H1 (cell line): ENCODE data around the gene MMP7. TPM values are rescaled to one million over a fixed set of nuclear protein-coding genes. Genes with fewer than 3 reads are reported as not detected.

Experiments used
- CTCF ChIA-PET: fragments of 300-600 bp; sonication (Branson Sonifier 250); formaldehyde crosslinking; loops from one replicate; lab custom pipeline; 2021; ENCODE audit not compliant: partially characterized antibody; lab: Charles Lee
- POLR2A ChIA-PET: fragments of 300-600 bp; sonication (Branson Sonifier 250); formaldehyde crosslinking; loops from one replicate; lab custom pipeline; 2021; ENCODE audit warnings: inconsistent platforms; ENCODE audit not compliant: partially characterized antibody; lab: Charles Lee
- DNase-seq, 2 experiments: peaks; one replicate each; pipeline versions ENCODE4 v3.0.0 to v3.0.0-alpha.2; 2010 to 2022; ENCODE audit warnings: low spot score in 2 of 2, low read depth in 1 of 2, mixed read lengths in 1 of 2
- FAIRE-seq: peaks from 2 replicates; lab custom pipeline; 2011; peaks lifted over from hg19 to GRCh38; lab: Jason Lieb, UNC
- H2AFZ ChIP-seq: 2 replicates; pipeline ENCODE4 v1.8.1; 2012; ENCODE audit warnings: low read length, inconsistent platforms
- H2AK5ac ChIP-seq: 2 replicates; pipeline ENCODE4 v1.6.1; 2013; ENCODE audit warnings: low read depth, low read length
- H2BK120ac ChIP-seq: replicated peaks from 2 replicates; pipeline ENCODE3; 2013; ENCODE audit warnings: low read depth, low read length, inconsistent platforms
- H2BK12ac ChIP-seq: 2 replicates; pipeline ENCODE4 v1.6.1; 2013; ENCODE audit warnings: low read depth, low read length
- H2BK15ac ChIP-seq: 2 replicates; pipeline ENCODE4 v1.6.1; 2013; ENCODE audit warnings: low read length
- H2BK20ac ChIP-seq: 2 replicates; pipeline ENCODE4 v1.6.1; 2013; ENCODE audit warnings: low read length
- H2BK5ac ChIP-seq: 2 replicates; pipeline ENCODE4 v1.6.1; 2013; ENCODE audit warnings: low read depth, low read length
- H3K14ac ChIP-seq: 2 replicates; pipeline ENCODE4 v1.6.1; 2013; ENCODE audit warnings: inconsistent platforms; ENCODE audit not compliant: insufficient read length
- H3K18ac ChIP-seq: 2 replicates; pipeline ENCODE4 v1.6.1; 2013; ENCODE audit warnings: low read length; ENCODE audit errors: extremely low read depth
- H3K23ac ChIP-seq: 2 replicates; pipeline ENCODE4 v1.6.1; 2013; ENCODE audit warnings: inconsistent platforms; ENCODE audit not compliant: insufficient read length
- H3K23me2 ChIP-seq: 2 replicates; pipeline ENCODE4 v1.6.1; 2013; ENCODE audit warnings: low read depth, low read length
- H3K27ac ChIP-seq: 2 replicates; pipeline ENCODE4 v1.6.1; 2011; ENCODE audit warnings: low read depth, low read length, inconsistent platforms
- H3K27me3 ChIP-seq, 4 experiments: replicated peaks in 1 of 4; 1 replicate in 1 of 4; 2 replicates in 3 of 4; pipeline versions ENCODE4 v1.6.1 to v1.8.1; 2011 to 2013; ENCODE audit warnings: low read length in 3 of 4, mild to moderate bottlenecking in 3 of 4, inconsistent platforms in 2 of 4, mixed read lengths in 2 of 4, moderate library complexity in 1 of 4; ENCODE audit not compliant: control insufficient read depth in 3 of 4, insufficient read depth in 3 of 4; ENCODE audit errors: extremely low read depth in 1 of 4
- H3K36me3 ChIP-seq, 4 experiments: 2 replicates each; pipeline versions ENCODE4 v1.6.1 to v1.8.1; 2011 to 2013; ENCODE audit warnings: mild to moderate bottlenecking in 4 of 4, low read length in 3 of 4, moderate library complexity in 2 of 4, control low read depth in 1 of 4, inconsistent platforms in 1 of 4; ENCODE audit not compliant: insufficient read depth in 4 of 4, control insufficient read depth in 2 of 4
- H3K4ac ChIP-seq: replicated peaks from 2 replicates; pipeline ENCODE3; 2013; ENCODE audit warnings: low read length, low read depth, mixed read lengths, inconsistent platforms; ENCODE audit not compliant: insufficient read length
- H3K4me1 ChIP-seq, 4 experiments: replicated peaks in 1 of 4; 1 replicate in 1 of 4; 2 replicates in 3 of 4; pipeline versions ENCODE4 v1.6.1 to v1.8.1; 2011 to 2013; ENCODE audit warnings: low read length in 3 of 4, inconsistent platforms in 2 of 4, mixed read lengths in 1 of 4; ENCODE audit not compliant: insufficient read depth in 4 of 4, control insufficient read depth in 3 of 4
- H3K4me2 ChIP-seq, 2 experiments: 2 replicates each; pipeline versions ENCODE4 v1.6.1 to v1.8.1; 2011 to 2013; ENCODE audit warnings: low read depth in 2 of 2, low read length in 2 of 2, control low read depth in 1 of 2, inconsistent platforms in 1 of 2, mild to moderate bottlenecking in 1 of 2; ENCODE audit not compliant: insufficient read depth in 1 of 2
- H3K4me3 ChIP-seq, 4 experiments: fragments of 200-600, 300-600 bp in 1 of 4; sonication (generic), shearing (Covaris generic), sonication (Bioruptor Twin) in 1 of 4; 2 replicates each; pipeline versions ENCODE4 v1.5.1 to v1.8.1; 2011 to 2016; ENCODE audit warnings: low read length in 4 of 4, low read depth in 3 of 4, control low read depth in 2 of 4, inconsistent platforms in 2 of 4, mild to moderate bottlenecking in 2 of 4, mixed read lengths in 1 of 4, moderate library complexity in 1 of 4; ENCODE audit not compliant: insufficient read depth in 2 of 4; ENCODE audit errors: extremely low read depth in 1 of 4
- H3K56ac ChIP-seq: replicated peaks from 2 replicates; pipeline ENCODE3; 2013; ENCODE audit warnings: low read depth, mild to moderate bottlenecking, mixed read lengths, low read length, inconsistent platforms; ENCODE audit not compliant: insufficient read length
- H3K79me1 ChIP-seq: 2 replicates; pipeline ENCODE4 v1.6.1; 2013; ENCODE audit warnings: low read depth, low read length, control low read depth
- H3K79me2 ChIP-seq, 2 experiments: 2 replicates each; pipeline versions ENCODE4 v1.6.1 to v1.8.1; 2012 to 2013; ENCODE audit warnings: low read length in 2 of 2, mild to moderate bottlenecking in 2 of 2, inconsistent platforms in 1 of 2; ENCODE audit not compliant: insufficient read depth in 2 of 2, control insufficient read depth in 1 of 2
- H3K9ac ChIP-seq, 4 experiments: replicated peaks in 1 of 4; 1 replicate in 1 of 4; 2 replicates in 3 of 4; pipeline versions ENCODE4 v1.6.1 to v1.8.1; 2011 to 2013; ENCODE audit warnings: low read depth in 3 of 4, low read length in 3 of 4, control low read depth in 2 of 4, mild to moderate bottlenecking in 2 of 4, moderate library complexity in 2 of 4, inconsistent platforms in 1 of 4; ENCODE audit errors: extremely low read depth in 1 of 4
- H3K9me3 ChIP-seq, 2 experiments: 2 replicates each; pipeline versions ENCODE4 v1.6.1 to v1.8.1; 2012 to 2013; ENCODE audit warnings: mild to moderate bottlenecking in 2 of 2, moderate library complexity in 2 of 2, control low read depth in 1 of 2, inconsistent platforms in 1 of 2, low read depth in 1 of 2, low read length in 1 of 2, mixed read lengths in 1 of 2; ENCODE audit not compliant: insufficient read depth in 2 of 2
- H4K20me1 ChIP-seq, 2 experiments: replicated peaks in 1 of 2; 2 replicates each; pipeline versions ENCODE3 to v1.8.1; 2011 to 2013; ENCODE audit warnings: inconsistent platforms in 2 of 2, low read length in 2 of 2, mild to moderate bottlenecking in 1 of 2; ENCODE audit not compliant: insufficient read depth in 2 of 2, control insufficient read depth in 1 of 2
- H4K5ac ChIP-seq: 2 replicates; pipeline ENCODE4 v1.6.1; 2013; ENCODE audit warnings: low read length, low read depth, mixed read lengths, inconsistent platforms; ENCODE audit not compliant: insufficient read length
- H4K8ac ChIP-seq: 2 replicates; pipeline ENCODE4 v1.8.0; 2013; ENCODE audit warnings: mild to moderate bottlenecking, moderate library complexity, low read length, inconsistent platforms; ENCODE audit not compliant: insufficient read depth; ENCODE audit errors: extremely low read depth
- H4K91ac ChIP-seq: replicated peaks from 2 replicates; pipeline ENCODE3; 2013; ENCODE audit warnings: low read length, mixed read lengths, inconsistent platforms; ENCODE audit not compliant: insufficient read length
- CTCF ChIP-seq, 3 experiments: IDR thresholded peaks; 1 replicate in 2 of 3; 2 replicates in 1 of 3; pipeline versions ENCODE4 v1.5.1 to v1.6.1; 2011; ENCODE audit warnings: low read length in 3 of 3, mild to moderate bottlenecking in 3 of 3, inconsistent platforms in 2 of 3, low read depth in 1 of 3, moderate library complexity in 1 of 3; ENCODE audit not compliant: insufficient read depth in 1 of 3; ENCODE audit errors: control extremely low read depth in 1 of 3
- JUN ChIP-seq: IDR thresholded peaks from 2 replicates; pipeline ENCODE4 v1.6.1; 2011; ENCODE audit warnings: low read depth, mild to moderate bottlenecking, improper control_type of control experiment, low read length
- POLR2A ChIP-seq, 2 experiments: IDR thresholded peaks; 1 replicate in 1 of 2; 2 replicates in 1 of 2; pipeline ENCODE4 v1.6.1; 2011; ENCODE audit warnings: low read depth in 2 of 2, low read length in 2 of 2, mild to moderate bottlenecking in 2 of 2; ENCODE audit errors: control extremely low read depth in 1 of 2
- RAD21 ChIP-seq, 2 experiments: IDR thresholded peaks in 1 of 2; conservative IDR thresholded peaks in 1 of 2; 2 replicates each; pipeline ENCODE4 v1.6.1; 2011; ENCODE audit warnings: low read depth in 2 of 2, low read length in 2 of 2, improper control_type of control experiment in 1 of 2, inconsistent platforms in 1 of 2, mild to moderate bottlenecking in 1 of 2, moderate library complexity in 1 of 2
- WGBS, 2 experiments: shearing (Covaris generic) in 1 of 2; methylation state at CpG; one replicate each; pipeline versions ENCODE4 v1.1.6 to v1.1.7; 2013 to 2015; ENCODE audit warnings: low lambda C conversion rate in 2 of 2, mixed read lengths in 2 of 2, inconsistent platforms in 1 of 2, low coverage in 1 of 2, missing lambda C conversion rate in 1 of 2; ENCODE audit not compliant: insufficient replicate concordance in 2 of 2, insufficient coverage in 1 of 2, insufficient read length in 1 of 2; ENCODE audit errors: extremely low coverage in 1 of 2, missing lambda C conversion rate in 1 of 2; 5-methylcytosine and 5-hydroxymethylcytosine counted together
- polyA plus RNA-seq, 7 experiments: library from polyadenylated mRNA; depleted of rRNA in 3 of 7; stranded (reverse) in 5 of 7; unstranded in 2 of 7; fragments of >200 nt in 5 of 7; fragments of 200-250 nt in 2 of 7; gene quantifications; 1 replicate in 5 of 7; 2 replicates in 1 of 7; 4 replicates in 1 of 7; pipeline versions ENCODE4 v1.2.1 to v1.2.3, GENCODE V29; 2011 to 2013; ENCODE audit warnings: missing spikeins in 2 of 7, mixed read lengths in 2 of 7
- total RNA-seq: library from RNA; stranded (reverse); fragmentation: NEBNext Ultra II Directional; extraction: Animal tissue kit (Norgen Biotek cat#: 25700); gene quantifications from 2 replicates; pipeline ENCODE4 v1.2.1, GENCODE V29; 2021

MMP7 gene
- total and polyA plus RNA-seq, 2 of the 8 experiments (the other 6 are each of a cell fraction or from before 2014, with no cell fraction given), result not detected

GRCh38 chr11:102486584-102486983 is 44.0 kb downstream of the MMP7 start:
- FAIRE-seq, result no peak
- Histone ChIP-seq H2BK12ac (no peak overlapping the region), H3K23me2 (no peaks in the 10 kb centered on the region), H3K9me3 (no peaks in the 10 kb centered on the region), H4K20me1 (no peaks in the 10 kb centered on the region), H3K27ac (no peak overlapping the region), H2BK120ac (no peak overlapping the region), H2AFZ (no peak overlapping the region), H2BK5ac (no peak overlapping the region), H2BK15ac (no peak overlapping the region), H2BK20ac (no peak overlapping the region), H3K79me1 (no peaks in the 10 kb centered on the region), H4K91ac (no peak overlapping the region), H3K4me3 (no peak overlapping the region), H3K18ac (no peak overlapping the region), H3K27me3 (no peaks in the 10 kb centered on the region), H2AK5ac (no peak overlapping the region), H3K79me2 (no peaks in the 10 kb centered on the region), H3K36me3 (no peaks in the 10 kb centered on the region), H3K56ac (no peak overlapping the region), H3K4me2 (no peak overlapping the region), H3K23ac (no peak overlapping the region), H4K5ac (no peak overlapping the region), H3K9ac (no peak overlapping the region), H3K4me1 (no peaks in the 10 kb centered on the region), H3K4ac (no peak overlapping the region), H3K14ac (no peak overlapping the region), H4K8ac (no peak overlapping the region)
- no peak for DNase-seq
- CTCF ChIA-PET, result interaction anchor here (0.7 to 3.4 kb wide), 15 partner anchors 8 to 626 kb away, joined by 3 to 12 read pairs (median 4); no protein-coding TSS in a partner anchor
- TF ChIP-seq RAD21 (IDR thresholded peaks at IDR 0.05 in 1 of 2, conservative IDR thresholded peaks at IDR 0.05 in 1 of 2; ENCODE audit: low read depth in 2 of 2, low read length in 2 of 2) (peak in 1 of 2 experiments; percentile 10; a peak in 1 of 4 replicates), JUN (no peak), POLR2A (IDR thresholded peaks at IDR 0.05; ENCODE audit: control extremely low read depth in 1 of 2, low read depth in 2 of 2, low read length in 2 of 2) (no peak), CTCF (IDR thresholded peaks at IDR 0.05; ENCODE audit: control extremely low read depth in 1 of 3, insufficient read depth in 1 of 3, low read depth in 1 of 3, low read length in 3 of 3) (0 out of 4 replicates have a peak, but pooled peaks of 1 of the 3 experiments have one; percentile 9)
- POLR2A ChIA-PET, result no interaction called here
- WGBS, 2 experiments, result 78% methylated on average over 2 of the region's 2 CpGs; no CpG with 5 or more reads in 1 of the 2 experiments
